AG09309 (cell line): ENCODE results near the gene CD226.
"Not testable (repeated sequence)": the region's sequence is repeated elsewhere in the genome, so short reads cannot be mapped to it uniquely, and the experiment has no call there.

ENCODE experiments used
- DNase-seq: peaks from one replicate; pipeline ENCODE4 v3.0.0-alpha.2; 2010; ENCODE audit warnings: low read depth
- H3K4me3 ChIP-seq: 2 replicates; pipeline ENCODE4 v1.5.1; 2011; ENCODE audit warnings: mild to moderate bottlenecking, low read depth, low read length, moderate library complexity; ENCODE audit not compliant: control insufficient read depth
- CTCF ChIP-seq: IDR thresholded peaks from 2 replicates; pipeline ENCODE4 v1.5.1; 2011; ENCODE audit warnings: mild to moderate bottlenecking, low read depth, low read length, inconsistent platforms; ENCODE audit not compliant: insufficient read depth, control insufficient read depth; ENCODE audit errors: missing control alignments

CD226 gene

GRCh38 chr18:69874058-69874457 is 73.6 kb downstream of the CD226 start:
- DNase-seq: no peak
- no peak overlapping the region for H3K4me3 ChIP-seq
- no peak for TF ChIP-seq CTCF

DNA sequence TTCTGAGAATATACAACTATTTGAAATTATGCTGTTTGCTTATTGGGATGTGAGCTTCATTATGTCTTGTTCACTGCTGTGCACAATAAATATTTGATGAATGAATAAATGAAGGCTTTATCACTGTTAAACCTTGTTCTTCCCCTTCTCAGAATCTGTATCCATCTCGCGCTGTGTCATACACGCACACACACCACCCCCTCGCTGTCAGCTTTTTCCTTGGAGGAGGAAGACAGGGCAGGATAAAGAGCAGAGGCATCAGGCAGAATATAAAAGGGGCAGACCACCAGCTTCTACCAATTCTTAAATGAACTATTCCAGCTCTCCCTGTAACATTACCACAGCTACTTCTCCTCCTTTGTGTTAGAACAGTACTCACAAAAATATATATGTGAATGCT is 75.0 kb downstream of the CD226 start:
- no peak for TF ChIP-seq CTCF
- H3K4me3 ChIP-seq: no peak overlapping the region
- DNase-seq: no peak

GRCh38 chr18:69871363-69871762 is 76.3 kb downstream of the CD226 start:
- DNase-seq: no peak
- H3K4me3 ChIP-seq: no peak overlapping the region
- no peak for TF ChIP-seq CTCF

DNA sequence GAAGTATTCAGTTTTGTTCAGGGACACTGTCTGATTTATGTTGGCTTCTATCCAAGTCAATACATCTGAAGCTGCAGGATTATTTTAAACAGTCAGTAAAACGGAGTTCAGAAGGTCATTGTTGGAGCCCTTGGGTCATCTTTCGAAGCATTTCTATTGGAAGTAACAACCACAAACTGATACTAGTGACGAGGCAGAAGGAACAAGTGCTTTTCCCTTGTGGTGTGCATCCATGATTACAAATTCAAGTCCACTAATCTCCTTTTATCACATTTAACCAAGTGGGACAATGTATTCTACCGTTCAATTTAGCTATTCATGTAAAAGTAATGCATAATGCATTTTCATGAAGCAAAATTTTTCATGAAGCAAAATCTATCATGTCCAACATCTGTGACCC is 76.9 kb downstream of the CD226 start:
- TF ChIP-seq CTCF: no peak
- no peak overlapping the region for H3K4me3 ChIP-seq
- DNase-seq: no peak

DNA sequence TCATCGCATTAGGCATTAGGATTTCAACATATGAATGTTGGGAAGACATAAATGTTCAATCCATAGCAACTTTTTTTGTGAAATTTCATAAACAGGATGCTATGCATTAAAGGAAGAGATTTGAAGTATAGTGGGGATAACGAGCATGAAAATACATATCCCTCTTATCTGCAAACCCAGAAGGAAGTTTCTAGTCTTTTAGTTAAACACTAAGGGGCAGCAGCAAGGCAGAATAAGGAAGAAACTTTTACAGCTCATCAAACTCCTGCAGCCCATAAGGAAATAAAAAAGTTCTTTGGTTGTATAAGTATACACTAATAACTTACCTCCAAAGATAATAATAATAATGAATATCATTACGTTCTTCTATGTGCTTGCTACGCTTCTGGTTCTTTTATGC is 81.5 kb downstream of the CD226 start:
- no peak for DNase-seq
- H3K4me3 ChIP-seq: no peak overlapping the region
- no peak for TF ChIP-seq CTCF

GRCh38 chr18:69865776-69866175 is 81.9 kb downstream of the CD226 start:
- no peak overlapping the region for H3K4me3 ChIP-seq
- TF ChIP-seq CTCF: no peak
- DNase-seq: no peak

DNA sequence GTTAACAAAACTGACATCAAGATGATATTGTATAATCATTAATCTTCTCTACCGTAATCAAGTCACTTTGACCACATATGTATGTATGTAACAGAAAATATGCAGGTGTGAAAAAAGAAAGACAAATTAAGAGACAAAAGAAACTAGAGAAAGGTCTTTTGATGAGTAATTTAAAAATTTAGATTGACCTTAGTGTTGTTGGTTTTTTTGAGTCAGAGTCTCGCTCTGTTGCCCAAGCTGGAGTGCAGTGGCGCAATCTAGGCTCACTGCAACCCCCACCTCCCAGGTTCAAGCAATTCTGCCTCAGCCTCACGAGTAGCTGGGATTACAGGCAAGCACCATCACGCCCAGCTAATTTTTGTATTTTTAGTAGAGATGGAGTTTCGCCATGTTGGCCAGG is 82.9 kb downstream of the CD226 start:
- not testable (repeated sequence) for DNase-seq

More for the DNA sequence above, 82.9 kb downstream of the CD226 start:
- not testable (repeated sequence) for H3K4me3 ChIP-seq
